ENCODE data around the gene TMEM14C.
A peak's percentile ranks its signal among the peaks of the same experiment; 100 is the strongest.

The TMEM14C gene

DNA sequence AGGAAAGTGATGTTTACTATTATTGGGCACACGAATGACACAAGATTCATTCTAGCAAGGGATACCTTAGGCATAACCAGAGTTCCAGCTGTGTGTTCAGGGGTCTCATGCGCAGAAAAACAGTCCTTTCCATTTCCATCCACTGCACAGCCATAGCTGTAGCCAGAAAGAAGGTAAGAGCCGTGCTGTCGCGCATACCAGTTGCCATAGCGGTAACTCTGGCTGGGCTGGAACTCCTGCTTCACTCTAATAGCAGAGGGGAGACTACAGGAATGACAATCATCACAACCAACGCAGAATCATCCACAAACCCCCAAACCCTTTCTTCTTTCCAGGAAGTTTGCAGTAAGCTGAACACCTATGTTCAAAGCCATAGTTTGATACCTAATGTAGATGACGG is 36.0 kb upstream of the TMEM14C start:
- no peak overlapping the region for H3K27ac ChIP-seq
- TF ChIP-seq CTCF (conservative IDR thresholded peaks at IDR 0.05) = no peak

GRCh38 chr6:10687582-10687981 is 35.3 kb upstream of the TMEM14C start:
- TF ChIP-seq CTCF (conservative IDR thresholded peaks at IDR 0.05) = no peak
- H3K27ac ChIP-seq = no peak overlapping the region

DNA sequence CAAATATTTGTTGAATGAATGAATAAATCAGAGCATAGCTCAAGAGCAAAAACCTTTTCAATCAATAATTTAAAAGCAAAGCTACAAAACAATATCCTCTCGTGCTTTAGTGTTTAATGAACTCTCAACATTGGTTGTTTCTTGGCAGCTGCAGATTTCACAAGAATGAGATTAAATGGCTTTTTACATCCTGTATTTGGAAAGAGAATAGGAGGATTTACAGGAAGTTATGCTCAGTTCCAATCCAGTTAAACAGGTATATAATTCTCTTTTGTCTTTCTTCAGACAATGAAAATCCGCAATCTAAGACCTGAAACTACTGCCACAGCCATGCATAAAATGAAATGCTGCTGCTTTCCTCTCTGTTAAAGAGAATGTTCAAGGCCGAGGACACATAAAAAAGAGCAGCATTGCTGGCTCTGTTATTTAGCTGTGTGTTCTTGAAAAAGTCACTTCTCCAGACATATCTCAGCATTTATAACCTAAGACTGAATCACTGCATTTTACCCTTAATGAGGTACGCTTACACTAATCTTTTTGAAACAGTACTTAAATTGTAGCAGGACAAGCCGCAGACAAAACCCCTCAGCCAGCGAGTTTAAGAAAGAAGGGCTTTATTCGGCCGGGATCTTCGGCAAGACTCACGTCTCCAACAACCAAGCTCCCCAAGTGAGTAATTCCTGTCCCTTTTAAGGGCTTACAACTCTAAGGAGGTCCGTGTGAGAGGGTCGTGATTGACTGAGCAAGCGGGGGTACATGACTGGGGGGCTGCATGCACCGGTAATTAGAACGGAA is 32.0 kb upstream of the TMEM14C start:
- TF ChIP-seq CTCF (conservative IDR thresholded peaks at IDR 0.05) = no peak
- peak overlapping the region; percentile 73 for H3K27ac ChIP-seq

GRCh38 chr6:10692965-10693538 is 29.8 kb upstream of the TMEM14C start:
- no peak overlapping the region for H3K27ac ChIP-seq
- no peak for TF ChIP-seq CTCF (conservative IDR thresholded peaks at IDR 0.05)

GRCh38 chr6:10694302-10695085 is 28.4 kb upstream of the TMEM14C start, which contains the start of the genes C6orf52 and PAK1IP1:
Gene C6orf52 (minus strand): TSS chr6:10694616. CDS start chr6:10687550, 7,066 bp downstream.
Gene PAK1IP1 (plus strand): TSS chr6:10694972. CDS start chr6:10694986, 14 bp downstream.
- H3K27ac ChIP-seq = peak within 1 kb of the TSS; percentile 78
- no peak for TF ChIP-seq CTCF (conservative IDR thresholded peaks at IDR 0.05)

DNA sequence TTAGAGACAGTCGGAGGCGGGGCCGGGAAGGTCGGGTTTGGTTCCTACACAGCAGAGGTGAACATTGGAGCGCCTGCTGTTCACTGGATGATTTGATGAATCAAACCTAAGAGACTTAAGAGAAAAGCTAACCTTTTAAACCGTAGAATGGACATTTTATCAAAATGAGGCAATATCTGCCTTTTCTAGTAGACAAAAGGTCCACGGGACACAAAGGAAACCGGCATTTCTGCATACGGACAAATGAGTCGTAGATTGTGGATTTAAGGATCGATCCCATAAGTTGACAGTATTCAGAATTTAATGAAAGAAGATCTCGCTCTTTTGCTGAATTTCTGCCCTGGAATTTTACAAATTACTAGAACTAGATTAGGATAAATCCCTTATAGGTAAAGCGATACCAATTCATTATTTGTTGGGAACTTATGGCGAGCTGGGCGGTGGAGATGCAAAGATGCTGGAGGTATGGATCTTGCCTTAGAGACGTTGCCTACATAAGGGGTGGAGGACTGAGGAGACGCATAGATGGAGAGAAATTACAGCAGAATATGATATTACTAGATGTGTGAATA is 27.7 kb upstream of the TMEM14C start:
- no peak for TF ChIP-seq CTCF (conservative IDR thresholded peaks at IDR 0.05)
- peak overlapping the region; percentile 78 for H3K27ac ChIP-seq

- no peak for TF ChIP-seq CTCF (conservative IDR thresholded peaks at IDR 0.05)
- no peak overlapping the region for H3K27ac ChIP-seq
These were observed 26.2 kb upstream of the TMEM14C start for GRCh38 chr6:10696655-10697054.

Data from VCaP (cell line).